ENCODE data around the gene XYLT1. TPM values are rescaled to one million over a fixed set of nuclear protein-coding genes. Genes with fewer than 3 reads are reported as not detected.

Gene XYLT1
- total RNA-seq, 1 experiment from 2014 or later: 14.5 TPM

- H3K4me1 Mint-ChIP-seq: peaks cover 17 to 41% of the 10 kb centered on the region in 2 experiments
Measured at GRCh38 chr16:17356243-17356933, 114.4 kb downstream of the XYLT1 start.

More at GRCh38 chr16:17356243-17356933, 114.4 kb downstream of the XYLT1 start:
- TF ChIP-seq CTCF (conservative IDR thresholded peaks at IDR 0.05): no peak
- H3K36me3 Mint-ChIP-seq (ENCODE audit: insufficient read depth in 1 of 3, low read depth in 3 of 3): peaks cover 0 to 1% (median 0%) of the 10 kb centered on the region in 3 experiments; a peak in 2 of 7 replicates
- Histone ChIP-seq H3K14ac (ENCODE audit: insufficient read depth, low read length) (no peak overlapping the region), H4K20me1 (ENCODE audit: control insufficient read depth, insufficient read depth, insufficient read length) (no peaks in the 10 kb centered on the region), H2BK20ac (ENCODE audit: low read depth, low read length, poor library complexity, severe bottlenecking) (no peak overlapping the region), H3K23me2 (ENCODE audit: insufficient read length, low read depth, low read length, poor library complexity, severe bottlenecking) (no peaks in the 10 kb centered on the region), H2AK5ac (ENCODE audit: insufficient read length, low read length) (no peak overlapping the region), H4K5ac (ENCODE audit: insufficient read length, low read depth, low read length) (no peak overlapping the region), H3K4me2 (ENCODE audit: insufficient read depth, insufficient read length, low read length) (no peak overlapping the region), H3K18ac (ENCODE audit: insufficient read length, low read depth, low read length) (no peak overlapping the region), H3K27ac (ENCODE audit: insufficient read length, low read depth, low read length) (no peak overlapping the region), H3K56ac (ENCODE audit: insufficient read length, low read depth, low read length) (no peak overlapping the region), H3T11ph (ENCODE audit: low read length) (no peak overlapping the region), H4K8ac (replicated peaks; ENCODE audit: insufficient read length, low read depth, low read length) (no peak overlapping the region), H3K4ac (ENCODE audit: low read depth, low read length) (no peak overlapping the region), H2BK15ac (ENCODE audit: low read depth, low read length) (no peak overlapping the region), H4K91ac (ENCODE audit: insufficient read length, low read depth, low read length) (no peak overlapping the region), H3K4me1 (ENCODE audit: insufficient read depth, low read length) (peaks cover 3% of the 10 kb centered on the region; the same call in 1 of the 2 replicates), H2BK12ac (ENCODE audit: insufficient read length, low read depth, low read length) (no peak overlapping the region), H2BK5ac (ENCODE audit: insufficient read length, low read length) (no peak overlapping the region), H3K79me1 (ENCODE audit: insufficient read depth, low read depth, low read length, poor library complexity, severe bottlenecking) (no peaks in the 10 kb centered on the region), H2AFZ (ENCODE audit: low read length) (no peak overlapping the region), H3K9me3 (ENCODE audit: control insufficient read depth, low read depth, low read length) (no peaks in the 10 kb centered on the region), H3K27me3 (ENCODE audit: insufficient read depth, low read length) (no peaks in the 10 kb centered on the region), H3K9ac (ENCODE audit: extremely low read depth, insufficient read length, low read length) (no peak overlapping the region), H3K23ac (ENCODE audit: insufficient read length, low read depth, low read length) (no peak overlapping the region), H2BK120ac (ENCODE audit: low read depth, low read length, poor library complexity, severe bottlenecking) (no peak overlapping the region), H3K79me2 (ENCODE audit: insufficient read depth, low read length) (no peaks in the 10 kb centered on the region)
- H3K27me3 Mint-ChIP-seq (ENCODE audit: low read depth): no peaks in the 10 kb centered on the region
- H3K27ac Mint-ChIP-seq: no peak overlapping the region
- DNase-seq: no peak
- no peaks in the 10 kb centered on the region for H3K9me3 Mint-ChIP-seq
- WGBS (ENCODE audit: extremely low coverage, insufficient read length, low lambda C conversion rate): no CpG with 5 or more reads among the region's 11 CpGs
- no peak overlapping the region for H3K4me3 Mint-ChIP-seq

Data from H9 (cell line).